HL-60/S4 treated with phorbol 12-myristate 13-acetate at 8.2 ng/mL for 4 days and 3 days (cell line): ENCODE results near the gene ZNF670.
"Not testable (repeated sequence)": the region's sequence is repeated elsewhere in the genome, so short reads cannot be mapped to it uniquely, and the experiment has no call there.

Source experiments
- in situ Hi-C: fragments of 300-500 bp; cut with MboI; formaldehyde crosslinking; loops from 2 replicates; pipeline ENCODE4 v1.15.0; 2022; ENCODE audit warnings: low sequenced_read_pairs

The ZNF670 gene

GRCh38 chr1:247047702-247048101, 30.9 kb downstream of the ZNF670 start:
- in situ Hi-C loops, result no loop called here

- in situ Hi-C loops, result no loop called here
These were observed 31.4 kb downstream of the ZNF670 start for GRCh38 chr1:247047260-247047659.

GRCh38 chr1:247043406-247043805, 35.2 kb downstream of the ZNF670 start:
- in situ Hi-C loops, result no loop called here

GRCh38 chr1:247037511-247038320, 40.9 kb downstream of the ZNF670 start:
- in situ Hi-C loops, result no loop called here

GRCh38 chr1:247032306-247032705, 46.3 kb downstream of the ZNF670 start:
- in situ Hi-C loops, result not testable (repeated sequence)
